Measurements from ENCODE around the gene LRRC70. TPM values are rescaled to one million over a fixed set of nuclear protein-coding genes. Genes with fewer than 3 reads are reported as not detected.

Gene LRRC70
- total and polyA plus RNA-seq, 4 donors, result 2.5 to 13.1 (median 9.6) TPM; not detected in 1

GRCh38 chr5:62607615-62608014 lies 29.0 kb downstream of the LRRC70 start:
- ATAC-seq (ENCODE audit: low FRiP score), result no peak

GRCh38 chr5:62608529-62609511 lies 30.2 kb downstream of the LRRC70 start:
- Histone ChIP-seq H3K27me3 (ENCODE audit: control insufficient read depth in 1 of 2, insufficient read depth in 2 of 2, low read length in 1 of 2) (no peaks in the 10 kb centered on the region), H3K36me3 (ENCODE audit: control insufficient read depth in 1 of 2, insufficient read depth in 2 of 2, low read length in 1 of 2) (no peaks in the 10 kb centered on the region), H3K27ac (ENCODE audit: low read depth in 1 of 2, low read length in 2 of 2) (no peak overlapping the region), H3K4me3 (ENCODE audit: low read length in 2 of 2) (no peak overlapping the region), H3K9me3 (ENCODE audit: control insufficient read depth, low read length) (no peaks in the 10 kb centered on the region), H3K4me1 (ENCODE audit: control insufficient read depth in 1 of 2, insufficient read depth in 2 of 2, low read length in 2 of 2) (no peaks in the 10 kb centered on the region)
- intact Hi-C loops (cut with DNase I), result no loop called here
- ATAC-seq (ENCODE audit: low FRiP score), result no peak
- DNase-seq, result no peak
- WGBS, 2 donors, result 90 to 96% methylated on average over 7 of the region's 7 CpGs

More at GRCh38 chr5:62607615-62608014, 29.0 kb downstream of the LRRC70 start:
- no peaks in the 10 kb centered on the region for H3K36me3 ChIP-seq (ENCODE audit: control insufficient read depth in 1 of 2, insufficient read depth in 2 of 2, low read length in 1 of 2)
- 96 to 97% methylated on average over 4 of the region's 4 CpGs for WGBS, 2 donors
- no peaks in the 10 kb centered on the region for H3K27me3 ChIP-seq (ENCODE audit: control insufficient read depth in 1 of 2, insufficient read depth in 2 of 2, low read length in 1 of 2)
- no peaks in the 10 kb centered on the region for H3K9me3 ChIP-seq (ENCODE audit: control insufficient read depth, low read length)
- H3K27ac ChIP-seq (ENCODE audit: low read depth in 1 of 2, low read length in 2 of 2), result no peak overlapping the region
- H3K4me3 ChIP-seq (ENCODE audit: low read length in 2 of 2), result no peak overlapping the region
- H3K4me1 ChIP-seq (ENCODE audit: control insufficient read depth in 1 of 2, insufficient read depth in 2 of 2, low read length in 2 of 2), result no peaks in the 10 kb centered on the region
- intact Hi-C loops (cut with DNase I), result no loop called here
- DNase-seq, result no peak

GRCh38 chr5:62614355-62614754 lies 35.7 kb downstream of the LRRC70 start:
- Histone ChIP-seq H3K4me1 (ENCODE audit: control insufficient read depth in 1 of 2, insufficient read depth in 2 of 2, low read length in 2 of 2) (no peaks in the 10 kb centered on the region), H3K9me3 (ENCODE audit: control insufficient read depth, low read length) (no peaks in the 10 kb centered on the region), H3K36me3 (ENCODE audit: control insufficient read depth in 1 of 2, insufficient read depth in 2 of 2, low read length in 1 of 2) (peaks cover 0 to 2% of the 10 kb centered on the region in 2 donors), H3K27me3 (ENCODE audit: control insufficient read depth in 1 of 2, insufficient read depth in 2 of 2, low read length in 1 of 2) (no peaks in the 10 kb centered on the region), H3K4me3 (ENCODE audit: low read length in 2 of 2) (no peak overlapping the region), H3K27ac (ENCODE audit: low read depth in 1 of 2, low read length in 2 of 2) (no peak overlapping the region)
- WGBS, 2 donors, result 95 to 97% methylated on average over 8 of the region's 8 CpGs
- intact Hi-C loops (cut with DNase I), result no loop called here
- no peak for DNase-seq
- no peak for ATAC-seq (ENCODE audit: low FRiP score)

GRCh38 chr5:62616615-62617277 lies 38.1 kb downstream of the LRRC70 start:
- intact Hi-C loops (cut with DNase I), result no loop called here

GRCh38 chr5:62617943-62618342 lies 39.3 kb downstream of the LRRC70 start:
- ATAC-seq (ENCODE audit: low FRiP score) (no peak), DNase-seq (no peak)
- H3K27ac ChIP-seq (ENCODE audit: low read depth in 1 of 2, low read length in 2 of 2), result no peak overlapping the region
- no peaks in the 10 kb centered on the region for H3K27me3 ChIP-seq (ENCODE audit: control insufficient read depth in 1 of 2, insufficient read depth in 2 of 2, low read length in 1 of 2)
- no peaks in the 10 kb centered on the region for H3K4me1 ChIP-seq (ENCODE audit: control insufficient read depth in 1 of 2, insufficient read depth in 2 of 2, low read length in 2 of 2)
- H3K4me3 ChIP-seq (ENCODE audit: low read length in 2 of 2), result no peak overlapping the region
- peaks cover 0 to 2% of the 10 kb centered on the region in 2 donors for H3K36me3 ChIP-seq (ENCODE audit: control insufficient read depth in 1 of 2, insufficient read depth in 2 of 2, low read length in 1 of 2)
- no peaks in the 10 kb centered on the region for H3K9me3 ChIP-seq (ENCODE audit: control insufficient read depth, low read length)
- intact Hi-C loops (cut with DNase I), result no loop called here

More at GRCh38 chr5:62616615-62617277, 38.1 kb downstream of the LRRC70 start:
- peaks cover 0 to 2% of the 10 kb centered on the region in 2 donors for H3K36me3 ChIP-seq (ENCODE audit: control insufficient read depth in 1 of 2, insufficient read depth in 2 of 2, low read length in 1 of 2)
- DNase-seq (no peak), ATAC-seq (ENCODE audit: low FRiP score) (no peak)
- H3K27ac ChIP-seq (ENCODE audit: low read depth in 1 of 2, low read length in 2 of 2), result no peak overlapping the region
- no peaks in the 10 kb centered on the region for H3K9me3 ChIP-seq (ENCODE audit: control insufficient read depth, low read length)
- no peaks in the 10 kb centered on the region for H3K27me3 ChIP-seq (ENCODE audit: control insufficient read depth in 1 of 2, insufficient read depth in 2 of 2, low read length in 1 of 2)
- no peaks in the 10 kb centered on the region for H3K4me1 ChIP-seq (ENCODE audit: control insufficient read depth in 1 of 2, insufficient read depth in 2 of 2, low read length in 2 of 2)
- WGBS, 2 donors, result 81 to 84% methylated on average over 2 of the region's 2 CpGs
- H3K4me3 ChIP-seq (ENCODE audit: low read length in 2 of 2), result no peak overlapping the region

- intact Hi-C loops (cut with DNase I), result no loop called here
- WGBS, 2 donors, result 92 to 93% methylated on average over 5 of the region's 5 CpGs
- Histone ChIP-seq H3K9me3 (ENCODE audit: control insufficient read depth, low read length) (no peaks in the 10 kb centered on the region), H3K4me3 (ENCODE audit: low read length in 2 of 2) (no peak overlapping the region), H3K27me3 (ENCODE audit: control insufficient read depth in 1 of 2, insufficient read depth in 2 of 2, low read length in 1 of 2) (no peaks in the 10 kb centered on the region), H3K27ac (ENCODE audit: low read depth in 1 of 2, low read length in 2 of 2) (no peak overlapping the region), H3K4me1 (ENCODE audit: control insufficient read depth in 1 of 2, insufficient read depth in 2 of 2, low read length in 2 of 2) (no peaks in the 10 kb centered on the region), H3K36me3 (ENCODE audit: control insufficient read depth in 1 of 2, insufficient read depth in 2 of 2, low read length in 1 of 2) (no peaks in the 10 kb centered on the region)
- DNase-seq (no peak), ATAC-seq (ENCODE audit: low FRiP score) (no peak)
Observed at GRCh38 chr5:62620761-62621160, 42.1 kb downstream of the LRRC70 start.

GRCh38 chr5:62621280-62621679 lies 42.7 kb downstream of the LRRC70 start:
- Histone ChIP-seq H3K27ac (ENCODE audit: low read depth in 1 of 2, low read length in 2 of 2) (no peak overlapping the region), H3K9me3 (ENCODE audit: control insufficient read depth, low read length) (no peaks in the 10 kb centered on the region), H3K27me3 (ENCODE audit: control insufficient read depth in 1 of 2, insufficient read depth in 2 of 2, low read length in 1 of 2) (no peaks in the 10 kb centered on the region), H3K4me3 (ENCODE audit: low read length in 2 of 2) (no peak overlapping the region), H3K4me1 (ENCODE audit: control insufficient read depth in 1 of 2, insufficient read depth in 2 of 2, low read length in 2 of 2) (no peaks in the 10 kb centered on the region), H3K36me3 (ENCODE audit: control insufficient read depth in 1 of 2, insufficient read depth in 2 of 2, low read length in 1 of 2) (no peaks in the 10 kb centered on the region)
- DNase-seq, result no peak
- 85 to 86% methylated on average over 6 of the region's 6 CpGs for WGBS, 2 donors
- no peak for ATAC-seq (ENCODE audit: low FRiP score)
- intact Hi-C loops (cut with DNase I), result no loop called here

GRCh38 chr5:62623271-62623670 lies 44.7 kb downstream of the LRRC70 start:
- H3K27ac ChIP-seq (ENCODE audit: low read depth in 1 of 2, low read length in 2 of 2), result no peak overlapping the region
- no peaks in the 10 kb centered on the region for H3K27me3 ChIP-seq (ENCODE audit: control insufficient read depth in 1 of 2, insufficient read depth in 2 of 2, low read length in 1 of 2)
- ATAC-seq (ENCODE audit: low FRiP score) (no peak), DNase-seq (no peak)
- no peaks in the 10 kb centered on the region for H3K9me3 ChIP-seq (ENCODE audit: control insufficient read depth, low read length)
- WGBS, 2 donors, result 84 to 91% methylated on average over 1 of the region's 1 CpG
- no peak overlapping the region for H3K4me3 ChIP-seq (ENCODE audit: low read length in 2 of 2)
- intact Hi-C loops (cut with DNase I), result no loop called here
- H3K36me3 ChIP-seq (ENCODE audit: control insufficient read depth in 1 of 2, insufficient read depth in 2 of 2, low read length in 1 of 2), result peaks cover 0 to 2% of the 10 kb centered on the region in 2 donors
- no peaks in the 10 kb centered on the region for H3K4me1 ChIP-seq (ENCODE audit: control insufficient read depth in 1 of 2, insufficient read depth in 2 of 2, low read length in 2 of 2)
